CD14-positive monocyte (primary cell): ENCODE measurements around the gene ZFP3. TPM values are rescaled to one million over a fixed set of nuclear protein-coding genes. Genes with fewer than 3 reads are reported as not detected.
A peak's percentile ranks its signal among the peaks of the same experiment; 100 is the strongest.
"Not testable (repeated sequence)": the region's sequence is repeated elsewhere in the genome, so short reads cannot be mapped to it uniquely, and the experiment has no call there.

Source experiments
- DNase-seq, 3 donors: peaks; one replicate each; pipeline ENCODE4 v3.0.0-alpha.2; 2011 to 2022
- H2AFZ ChIP-seq: 2 replicates; pipeline ENCODE4 v1.6.0; 2012; ENCODE audit warnings: mild to moderate bottlenecking, low read depth, low read length, inconsistent platforms; ENCODE audit not compliant: insufficient read depth, poor library complexity, severe bottlenecking
- H3K27ac ChIP-seq, 2 donors: 1 replicate in 1 of 2; 2 replicates in 1 of 2; pipeline ENCODE4 v1.5.1; 2012 to 2013; ENCODE audit warnings: low read length in 2 of 2, control low read depth in 1 of 2, inconsistent platforms in 1 of 2, low read depth in 1 of 2, mild to moderate bottlenecking in 1 of 2
- H3K27me3 ChIP-seq, 2 donors: one replicate each; pipeline versions ENCODE4 v1.6.0 to v1.6.1; 2011 to 2013; ENCODE audit warnings: low read length in 2 of 2; ENCODE audit not compliant: control insufficient read depth in 2 of 2, insufficient read depth in 2 of 2
- H3K36me3 ChIP-seq, 2 donors: replicated peaks in 1 of 2; 1 replicate in 1 of 2; 2 replicates in 1 of 2; pipeline versions ENCODE4 v1.5.1 to v1.6.1; 2012 to 2013; ENCODE audit warnings: low read length in 2 of 2, control low read depth in 1 of 2, inconsistent platforms in 1 of 2, mild to moderate bottlenecking in 1 of 2; ENCODE audit not compliant: insufficient read depth in 2 of 2, control insufficient read depth in 1 of 2
- H3K4me1 ChIP-seq, 2 donors: 1 replicate in 1 of 2; 2 replicates in 1 of 2; pipeline versions ENCODE4 v1.5.1 to v1.6.1; 2012 to 2013; ENCODE audit warnings: low read length in 2 of 2, control low read depth in 1 of 2, inconsistent platforms in 1 of 2, mild to moderate bottlenecking in 1 of 2, moderate library complexity in 1 of 2; ENCODE audit not compliant: insufficient read depth in 2 of 2, control insufficient read depth in 1 of 2
- H3K4me2 ChIP-seq: replicated peaks from 2 replicates; pipeline ENCODE3; 2012; ENCODE audit warnings: low read length, moderate library complexity, mild to moderate bottlenecking; ENCODE audit not compliant: poor library complexity, severe bottlenecking; ENCODE audit errors: extremely low read depth
- H3K4me3 ChIP-seq, 3 experiments: fragments of 200-600 bp in 1 of 3; sonication (generic) in 1 of 3; replicated peaks in 1 of 3; 1 replicate in 2 of 3; 2 replicates in 1 of 3; pipeline ENCODE4 v1.5.1; 2011 to 2013; ENCODE audit warnings: low read length in 3 of 3, mild to moderate bottlenecking in 3 of 3, control low read depth in 2 of 3, low read depth in 2 of 3, inconsistent platforms in 1 of 3, moderate library complexity in 1 of 3
- H3K79me2 ChIP-seq: 2 replicates; pipeline ENCODE4 v1.6.0; 2012; ENCODE audit warnings: mild to moderate bottlenecking, control low read depth, inconsistent platforms, low read length, moderate library complexity; ENCODE audit not compliant: insufficient read depth
- H3K9ac ChIP-seq: 2 replicates; pipeline ENCODE4 v1.6.0; 2017; ENCODE audit warnings: low read length, mild to moderate bottlenecking; ENCODE audit not compliant: insufficient read depth, poor library complexity, severe bottlenecking
- H3K9me3 ChIP-seq, 2 donors: replicated peaks in 1 of 2; 1 replicate in 1 of 2; 2 replicates in 1 of 2; pipeline versions ENCODE4 v1.5.1 to v1.6.1; 2012 to 2013; ENCODE audit warnings: low read length in 2 of 2, control low read depth in 1 of 2; ENCODE audit not compliant: control insufficient read depth in 1 of 2, insufficient read depth in 1 of 2
- H4K20me1 ChIP-seq: 2 replicates; pipeline ENCODE4 v1.6.0; 2012; ENCODE audit warnings: mild to moderate bottlenecking, low read length, control low read depth, moderate library complexity; ENCODE audit not compliant: insufficient read depth
- H3K27ac Mint-ChIP-seq, 7 donors: one replicate each; pipeline ENCODE4 v1.8.0; 2020; ENCODE audit warnings: mild to moderate bottlenecking in 7 of 7, mixed read lengths in 7 of 7, moderate library complexity in 6 of 7, inconsistent platforms in 2 of 7
- H3K27me3 Mint-ChIP-seq, 3 donors: one replicate each; pipeline ENCODE4 v1.8.0; 2021 to 2022; ENCODE audit warnings: low read depth in 3 of 3, mild to moderate bottlenecking in 3 of 3, mixed read lengths in 3 of 3, moderate library complexity in 3 of 3, inconsistent platforms in 1 of 3
- H3K36me3 Mint-ChIP-seq, 2 donors: one replicate each; pipeline ENCODE4 v1.8.0; 2020; ENCODE audit warnings: mixed read lengths in 2 of 2, inconsistent platforms in 1 of 2, mild to moderate bottlenecking in 1 of 2
- H3K4me1 Mint-ChIP-seq: one replicate; pipeline ENCODE4 v1.8.0; 2020; ENCODE audit warnings: mild to moderate bottlenecking, mixed read lengths
- H3K4me3 Mint-ChIP-seq, 2 donors: one replicate each; pipeline ENCODE4 v1.8.0; 2020; ENCODE audit warnings: mild to moderate bottlenecking in 2 of 2, mixed read lengths in 2 of 2, moderate library complexity in 1 of 2
- H3K9me3 Mint-ChIP-seq, 7 donors: one replicate each; pipeline ENCODE4 v1.8.0; 2020 to 2022; ENCODE audit warnings: mixed read lengths in 7 of 7, mild to moderate bottlenecking in 6 of 7, moderate library complexity in 6 of 7, inconsistent platforms in 2 of 7
- CTCF ChIP-seq: fragments of 200-600 bp; IDR thresholded peaks from one replicate; pipeline ENCODE4 v1.8.0; 2022; ENCODE audit warnings: antibody characterized with exemption, mild to moderate bottlenecking
- WGBS: methylation state at CpG from one replicate; pipeline ENCODE4 v1.1.5; 2013; ENCODE audit warnings: missing lambda C conversion rate; ENCODE audit not compliant: insufficient coverage; 5-methylcytosine and 5-hydroxymethylcytosine counted together
- intact Hi-C, 2 donors: fragments of 100-400 bp; cut with micrococcal nuclease; formaldehyde crosslinking; loops; one replicate each; pipeline versions ENCODE4 v1.15.0 to v1.15.1; 2023
- polyA plus RNA-seq, 3 donors: library from polyadenylated mRNA; depleted of rRNA in 1 of 3; unstranded in 2 of 3; stranded (reverse) in 1 of 3; fragments of 300-500 nt in 2 of 3; fragments of >200 nt in 1 of 3; fragmentation: Illumina TruSeq in 2 of 3; gene quantifications; 1 replicate in 2 of 3; 2 replicates in 1 of 3; pipeline ENCODE4 v1.2.3, GENCODE V29; 2012 to 2021

The ZFP3 gene
- polyA plus RNA-seq, 3 donors: 0.39 to 1.9 (median 0.75) TPM

- H3K4me2 ChIP-seq, H3K27ac Mint-ChIP-seq, H3K4me1 Mint-ChIP-seq, intact Hi-C loops, H4K20me1 ChIP-seq, H3K4me3 ChIP-seq, H3K36me3 Mint-ChIP-seq, H3K9me3 Mint-ChIP-seq, DNase-seq, H3K79me2 ChIP-seq, H3K27ac ChIP-seq, H3K9ac ChIP-seq, H3K36me3 ChIP-seq, H3K9me3 ChIP-seq, H3K27me3 ChIP-seq, H2AFZ ChIP-seq, H3K4me1 ChIP-seq, H3K27me3 Mint-ChIP-seq, H3K4me3 Mint-ChIP-seq: not testable (repeated sequence)
- 93% methylated on average over 5 of the region's 9 CpGs for WGBS
These were observed 59.9 kb downstream of the ZFP3 start for GRCh38 chr17:5138198-5138544.

GRCh38 chr17:5138616-5139457 lies 60.6 kb downstream of the ZFP3 start:
- H3K9me3 ChIP-seq: no peaks in the 10 kb centered on the region
- H3K36me3 Mint-ChIP-seq: no peaks in the 10 kb centered on the region
- intact Hi-C loops: no loop called here
- H3K4me3 ChIP-seq: no peak overlapping the region
- no peak for TF ChIP-seq CTCF
- no peaks in the 10 kb centered on the region for H3K36me3 ChIP-seq
- H3K9me3 Mint-ChIP-seq: no peaks in the 10 kb centered on the region
- no peaks in the 10 kb centered on the region for H3K27me3 ChIP-seq
- H3K4me1 Mint-ChIP-seq: peaks cover 7% of the 10 kb centered on the region
- H3K27ac ChIP-seq: no peak overlapping the region
- DNase-seq: no peak
- no peaks in the 10 kb centered on the region for H3K79me2 ChIP-seq
- no peak overlapping the region for H3K4me2 ChIP-seq
- H2AFZ ChIP-seq: no peak overlapping the region
- H3K27me3 Mint-ChIP-seq: peaks cover 2 to 3% (median 2%) of the 10 kb centered on the region in 3 donors
- peak overlapping the region in 1 of 7 donors; percentile 50 for H3K27ac Mint-ChIP-seq
- H3K9ac ChIP-seq: no peak overlapping the region
- 94% methylated on average over 20 of the region's 24 CpGs for WGBS
- no peaks in the 10 kb centered on the region for H4K20me1 ChIP-seq
- H3K4me3 Mint-ChIP-seq: no peak overlapping the region
- no peaks in the 10 kb centered on the region for H3K4me1 ChIP-seq
